Measurements from ENCODE around the gene TXNRD2. TPM values are rescaled to one million over a fixed set of nuclear protein-coding genes. Genes with fewer than 3 reads are reported as not detected.

The TXNRD2 gene
- total RNA-seq, 1 donor from 2014 or later = 46.0 TPM

DNA sequence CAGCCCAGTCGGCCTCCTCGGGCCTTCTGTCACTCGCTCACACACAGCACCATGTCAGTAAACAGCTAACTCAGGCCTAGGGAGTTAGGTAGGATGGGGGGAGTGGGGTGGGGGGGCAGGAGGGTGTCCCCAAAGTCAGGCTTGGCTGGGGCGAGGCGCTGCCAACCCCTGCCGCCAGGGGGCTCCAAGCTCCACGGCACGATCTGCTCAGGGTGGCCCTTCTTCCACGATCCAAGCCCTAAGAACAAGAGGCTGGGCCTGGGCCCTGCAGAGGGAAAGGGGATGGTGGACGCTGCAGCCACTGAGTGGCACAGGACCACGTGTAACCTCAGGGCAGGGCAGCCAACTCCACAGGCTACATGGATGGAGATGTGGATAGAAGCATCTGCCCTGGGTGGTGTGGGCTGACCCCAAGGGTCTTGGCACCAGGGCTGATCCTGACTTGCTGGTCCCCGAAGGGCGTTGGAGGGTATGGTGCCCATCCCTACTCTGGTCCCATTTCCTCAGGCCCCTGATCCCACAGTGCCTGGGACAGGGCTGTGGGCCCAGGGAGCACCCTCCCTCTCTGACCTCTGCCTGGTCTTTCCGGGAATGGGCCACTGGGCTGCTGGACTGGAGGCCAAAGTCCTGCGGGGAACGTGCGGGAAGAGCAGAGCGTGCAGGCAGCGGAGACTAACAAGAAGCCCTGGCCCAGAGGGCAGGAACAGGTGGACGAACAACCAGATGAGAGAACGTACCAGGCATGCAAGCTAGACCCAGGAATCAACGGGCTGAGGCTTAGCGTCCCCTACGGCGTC is 29.1 kb upstream of the TXNRD2 start:
- no peaks in the 10 kb centered on the region for H3K9me3 ChIP-seq
- intact Hi-C loops (cut with DNase I) = loop anchor here (1.0 kb wide), 1 partner anchor 43 kb away; no protein-coding TSS in a partner anchor
- H3K4me1 ChIP-seq = peaks cover 0 to 10% of the 10 kb centered on the region in 2 donors
- H3K27me3 ChIP-seq = no peaks in the 10 kb centered on the region
- peak in 1 of 2 donors; percentile 82 for DNase-seq (ENCODE audit: low spot score in 2 of 2)
- H3K27ac ChIP-seq = peak overlapping the region; percentile 26 to 69
- H3K4me3 ChIP-seq = no peak overlapping the region
- H3K36me3 ChIP-seq = peaks cover 69 to 86% of the 10 kb centered on the region in 2 donors
- TF ChIP-seq, protein P1, sequence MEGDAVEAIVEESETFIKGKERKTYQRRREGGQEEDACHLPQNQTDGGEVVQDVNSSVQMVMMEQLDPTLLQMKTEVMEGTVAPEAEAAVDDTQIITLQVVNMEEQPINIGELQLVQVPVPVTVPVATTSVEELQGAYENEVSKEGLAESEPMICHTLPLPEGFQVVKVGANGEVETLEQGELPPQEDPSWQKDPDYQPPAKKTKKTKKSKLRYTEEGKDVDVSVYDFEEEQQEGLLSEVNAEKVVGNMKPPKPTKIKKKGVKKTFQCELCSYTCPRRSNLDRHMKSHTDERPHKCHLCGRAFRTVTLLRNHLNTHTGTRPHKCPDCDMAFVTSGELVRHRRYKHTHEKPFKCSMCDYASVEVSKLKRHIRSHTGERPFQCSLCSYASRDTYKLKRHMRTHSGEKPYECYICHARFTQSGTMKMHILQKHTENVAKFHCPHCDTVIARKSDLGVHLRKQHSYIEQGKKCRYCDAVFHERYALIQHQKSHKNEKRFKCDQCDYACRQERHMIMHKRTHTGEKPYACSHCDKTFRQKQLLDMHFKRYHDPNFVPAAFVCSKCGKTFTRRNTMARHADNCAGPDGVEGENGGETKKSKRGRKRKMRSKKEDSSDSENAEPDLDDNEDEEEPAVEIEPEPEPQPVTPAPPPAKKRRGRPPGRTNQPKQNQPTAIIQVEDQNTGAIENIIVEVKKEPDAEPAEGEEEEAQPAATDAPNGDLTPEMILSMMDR (IDR thresholded peaks at IDR 0.05) = peak; percentile 75 to 98 (median 96)

DNA sequence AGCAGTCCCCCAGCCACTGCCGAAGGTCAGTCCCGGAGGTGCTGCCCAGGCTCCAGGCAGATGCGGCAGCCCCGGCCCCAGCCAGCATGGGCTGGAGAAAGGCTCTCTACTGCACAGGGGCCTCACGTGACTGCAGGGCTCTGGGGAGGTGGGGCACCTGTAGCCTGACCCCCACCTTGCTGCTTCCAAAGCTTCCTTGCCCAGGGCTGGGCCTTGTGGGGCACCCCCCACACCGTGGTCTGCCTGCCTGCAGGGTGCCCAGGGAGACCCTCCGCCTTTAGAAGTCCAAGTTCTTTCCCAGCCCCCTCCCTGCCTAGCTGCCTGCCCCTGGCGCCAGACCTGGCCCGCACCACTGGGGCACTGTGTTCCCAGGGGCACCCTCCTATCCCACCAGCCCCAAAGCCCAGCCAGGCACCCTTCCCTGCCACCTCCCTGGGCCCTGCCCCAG is 28.4 kb upstream of the TXNRD2 start:
- TF ChIP-seq, protein P1 (IDR thresholded peaks at IDR 0.05) = no peak
- no peak overlapping the region for H3K4me3 ChIP-seq
- intact Hi-C loops (cut with DNase I) = loop anchor here (1.0 kb wide), 1 partner anchor 43 kb away; no protein-coding TSS in a partner anchor
- H3K36me3 ChIP-seq = peaks cover 67 to 87% of the 10 kb centered on the region in 2 donors
- H3K27me3 ChIP-seq = no peaks in the 10 kb centered on the region
- DNase-seq (ENCODE audit: low spot score in 2 of 2) = no peak
- peak overlapping the region; percentile 26 to 69 for H3K27ac ChIP-seq
- H3K4me1 ChIP-seq = peaks cover 0 to 10% of the 10 kb centered on the region in 2 donors
- no peaks in the 10 kb centered on the region for H3K9me3 ChIP-seq

DNA sequence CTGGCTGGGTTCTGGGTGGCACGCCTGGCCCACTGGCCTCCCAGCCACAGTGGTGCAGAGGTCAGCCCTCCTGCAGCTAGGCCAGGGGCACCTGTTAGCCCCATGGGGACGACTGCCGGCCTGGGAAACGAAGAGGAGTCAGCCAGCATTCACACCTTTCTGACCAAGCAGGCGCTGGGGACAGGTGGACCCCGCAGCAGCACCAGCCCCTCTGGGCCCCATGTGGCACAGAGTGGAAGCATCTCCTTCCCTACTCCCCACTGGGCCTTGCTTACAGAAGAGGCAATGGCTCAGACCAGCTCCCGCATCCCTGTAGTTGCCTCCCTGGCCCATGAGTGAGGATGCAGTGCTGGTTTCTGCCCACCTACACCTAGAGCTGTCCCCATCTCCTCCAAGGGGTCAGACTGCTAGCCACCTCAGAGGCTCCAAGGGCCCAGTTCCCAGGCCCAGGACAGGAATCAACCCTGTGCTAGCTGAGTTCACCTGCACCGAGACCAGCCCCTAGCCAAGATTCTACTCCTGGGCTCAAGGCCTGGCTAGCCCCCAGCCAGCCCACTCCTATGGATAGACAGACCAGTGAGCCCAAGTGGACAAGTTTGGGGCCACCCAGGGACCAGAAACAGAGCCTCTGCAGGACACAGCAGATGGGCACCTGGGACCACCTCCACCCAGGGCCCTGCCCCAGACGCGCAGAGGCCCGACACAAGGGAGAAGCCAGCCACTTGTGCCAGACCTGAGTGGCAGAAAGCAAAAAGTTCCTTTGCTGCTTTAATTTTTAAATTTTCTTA is 27.7 kb upstream of the TXNRD2 start:
- Histone ChIP-seq H3K36me3 (peaks cover 68 to 94% of the 10 kb centered on the region in 2 donors), H3K9me3 (no peaks in the 10 kb centered on the region), H3K4me3 (no peak overlapping the region), H3K27ac (no peak overlapping the region), H3K4me1 (peaks cover 0 to 6% of the 10 kb centered on the region in 2 donors), H3K27me3 (no peaks in the 10 kb centered on the region)
- intact Hi-C loops (cut with DNase I) = loop anchor here (10.0 kb wide), 1 partner anchor 145 kb away; the partner anchor contains the start of genes RANBP1 and TRMT2A
- TF ChIP-seq, protein P1 (IDR thresholded peaks at IDR 0.05) = no peak
- no peak for DNase-seq (ENCODE audit: low spot score in 2 of 2)

DNA sequence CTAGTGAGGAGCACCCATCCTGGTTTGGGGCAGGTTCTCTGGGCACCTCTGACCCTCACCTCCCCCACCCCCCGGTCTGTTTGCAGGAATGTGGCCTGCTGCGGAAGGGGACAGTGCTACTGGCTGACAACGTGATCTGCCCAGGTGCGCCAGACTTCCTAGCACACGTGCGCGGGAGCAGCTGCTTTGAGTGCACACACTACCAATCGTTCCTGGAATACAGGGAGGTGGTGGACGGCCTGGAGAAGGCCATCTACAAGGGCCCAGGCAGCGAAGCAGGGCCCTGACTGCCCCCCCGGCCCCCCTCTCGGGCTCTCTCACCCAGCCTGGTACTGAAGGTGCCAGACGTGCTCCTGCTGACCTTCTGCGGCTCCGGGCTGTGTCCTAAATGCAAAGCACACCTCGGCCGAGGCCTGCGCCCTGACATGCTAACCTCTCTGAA is 26.9 kb upstream of the TXNRD2 start:
- Histone ChIP-seq H3K4me1 (peaks cover 0 to 6% of the 10 kb centered on the region in 2 donors), H3K4me3 (no peak overlapping the region), H3K36me3 (peaks cover 70 to 96% of the 10 kb centered on the region in 2 donors), H3K27me3 (no peaks in the 10 kb centered on the region), H3K9me3 (no peaks in the 10 kb centered on the region), H3K27ac (no peak overlapping the region)
- intact Hi-C loops (cut with DNase I) = loop anchor here (10.0 kb wide), 1 partner anchor 146 kb away; the partner anchor contains the start of genes RANBP1 and TRMT2A
- TF ChIP-seq, protein P1 (IDR thresholded peaks at IDR 0.05) = no peak
- no peak for DNase-seq (ENCODE audit: low spot score in 2 of 2)

DNA sequence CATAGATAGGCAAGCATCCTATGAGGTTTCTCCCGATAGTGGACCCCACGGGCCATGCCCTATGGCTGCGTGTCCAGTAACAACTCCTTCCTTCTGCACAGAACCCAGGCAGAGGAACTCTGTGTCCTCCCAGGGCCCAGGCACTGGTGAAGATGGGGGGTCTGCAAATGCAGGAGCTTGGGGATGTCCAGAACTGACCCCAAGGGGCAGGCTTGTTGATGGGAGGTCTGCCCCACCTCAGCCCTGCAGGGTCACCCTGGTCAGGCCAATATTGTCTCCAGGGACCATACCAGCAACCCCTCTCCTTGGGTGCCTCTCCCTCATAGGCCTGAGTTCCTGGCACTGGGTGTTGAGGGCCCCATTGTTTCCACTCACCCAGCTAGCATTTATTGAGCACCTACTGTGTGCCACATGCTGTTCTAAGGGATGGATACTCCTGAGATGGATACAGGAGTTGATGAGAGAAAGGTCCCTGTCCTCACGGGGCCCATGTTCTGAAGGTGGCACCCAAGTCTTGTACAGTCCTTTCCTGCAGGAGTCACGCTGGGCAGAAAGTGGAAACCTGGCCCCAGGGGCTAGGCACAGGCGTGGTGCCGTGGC is 26.3 kb upstream of the TXNRD2 start:
- Histone ChIP-seq H3K27me3 (no peaks in the 10 kb centered on the region), H3K4me1 (peaks cover 0 to 6% of the 10 kb centered on the region in 2 donors), H3K36me3 (peaks cover 65 to 94% of the 10 kb centered on the region in 2 donors), H3K9me3 (no peaks in the 10 kb centered on the region), H3K27ac (no peak overlapping the region), H3K4me3 (no peak overlapping the region)
- intact Hi-C loops (cut with DNase I) = loop anchor here (10.0 kb wide), 1 partner anchor 147 kb away; the partner anchor contains the start of genes RANBP1 and TRMT2A
- TF ChIP-seq, protein P1 (IDR thresholded peaks at IDR 0.05) = no peak
- DNase-seq (ENCODE audit: low spot score in 2 of 2) = no peak

Data from ascending aorta (tissue), 2 donors.